ENCODE results near the gene RALGPS1.

Gene RALGPS1

DNA sequence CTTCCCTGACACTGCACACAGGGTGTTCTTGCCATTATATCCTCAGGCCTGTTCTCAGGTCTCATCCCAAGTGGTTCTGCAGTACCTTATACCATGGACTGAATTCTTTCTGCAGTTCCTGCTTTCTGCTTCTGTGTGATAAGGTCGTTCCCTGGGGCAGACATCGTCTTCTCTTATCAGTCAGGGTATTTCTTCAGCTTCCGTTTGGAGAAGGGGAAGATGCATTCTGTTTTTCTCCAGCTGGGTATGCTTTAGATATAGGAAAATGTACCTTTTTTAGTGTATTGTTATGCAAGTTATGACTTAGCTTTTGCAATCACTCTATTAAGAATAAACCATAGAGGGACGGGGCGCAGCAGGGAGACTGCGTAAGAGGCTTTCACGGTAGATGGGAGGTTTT, 31.1 kb downstream of the RALGPS1 start:
- H3K4ac ChIP-seq (ENCODE audit: low read depth, low read length), result no peak overlapping the region
- no peaks in the 10 kb centered on the region for H3K79me2 ChIP-seq (ENCODE audit: control insufficient read depth, insufficient read depth, low read length, poor library complexity)
- no peak overlapping the region for H3K4me2 ChIP-seq (ENCODE audit: low read length)
- peaks cover 1% of the 10 kb centered on the region for H3K79me1 ChIP-seq (ENCODE audit: low read length)
- no peak overlapping the region for H2BK12ac ChIP-seq (ENCODE audit: low read length)
- H3K27ac ChIP-seq (ENCODE audit: low read depth, low read length), result no peak overlapping the region
- no peak overlapping the region for H2BK5ac ChIP-seq (ENCODE audit: low read depth, low read length, poor library complexity)
- H4K8ac ChIP-seq (ENCODE audit: low read depth, low read length), result no peak overlapping the region
- no peak overlapping the region for H3K9ac ChIP-seq (ENCODE audit: low read length)
- no peak overlapping the region for H4K91ac ChIP-seq (ENCODE audit: low read depth, low read length)
- no peak overlapping the region for H2AFZ ChIP-seq (ENCODE audit: insufficient read depth, low read length, poor library complexity)
- no peaks in the 10 kb centered on the region for H3K9me3 ChIP-seq (ENCODE audit: insufficient read depth, low read depth, low read length)
- no peaks in the 10 kb centered on the region for H3K36me3 ChIP-seq (ENCODE audit: control insufficient read depth in 1 of 2, insufficient read depth in 2 of 2, low read length in 2 of 2)
- H3K14ac ChIP-seq (ENCODE audit: low read length), result peak overlapping the region; percentile 40
- no peaks in the 10 kb centered on the region for H3K27me3 ChIP-seq (ENCODE audit: insufficient read depth, low read length)
- H3K23ac ChIP-seq (ENCODE audit: low read length), result no peak overlapping the region
- no CpG with 5 or more reads among the region's 7 CpGs for WGBS (ENCODE audit: extremely low coverage, insufficient coverage, insufficient read length)
- H2BK120ac ChIP-seq (ENCODE audit: insufficient read depth, low read length, poor library complexity), result no peak overlapping the region
- peak; percentile 19 to 71 for DNase-seq
- H3K18ac ChIP-seq (ENCODE audit: low read length), result no peak overlapping the region
- no peak overlapping the region for H4K12ac ChIP-seq (ENCODE audit: low read depth, low read length)
- peaks cover 0 to 3% of the 10 kb centered on the region in 2 experiments for H3K4me1 ChIP-seq (ENCODE audit: control insufficient read depth in 1 of 2, insufficient read depth in 2 of 2, low read length in 2 of 2)
- no peak overlapping the region for H3K4me3 ChIP-seq (ENCODE audit: low read depth, low read length)
- H2AK5ac ChIP-seq (ENCODE audit: low read length), result no peak overlapping the region

DNA sequence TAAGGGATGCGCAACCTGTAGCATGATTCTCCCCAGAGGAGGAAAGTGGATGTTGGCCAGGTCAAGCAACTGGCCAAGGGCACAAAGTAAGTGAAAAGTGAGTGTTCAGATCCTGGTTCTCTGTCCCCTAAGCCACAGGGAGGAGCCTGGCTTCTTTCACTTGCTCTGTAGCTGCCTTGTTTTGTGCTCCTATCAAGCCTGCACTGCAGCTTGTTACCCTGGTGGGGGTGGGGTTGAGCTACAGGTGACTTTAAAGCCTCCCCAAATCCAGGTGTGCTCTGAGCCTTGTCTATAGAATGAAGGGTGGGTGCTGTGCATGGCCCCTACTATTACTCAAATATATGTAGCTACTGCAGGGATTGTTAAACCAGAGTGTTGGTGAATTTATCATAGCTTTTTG, 32.9 kb downstream of the RALGPS1 start:
- H3K79me1 ChIP-seq (ENCODE audit: low read length), result peaks cover 1% of the 10 kb centered on the region
- H4K8ac ChIP-seq (ENCODE audit: low read depth, low read length), result no peak overlapping the region
- no peak overlapping the region for H3K27ac ChIP-seq (ENCODE audit: low read depth, low read length)
- no peak overlapping the region for H4K12ac ChIP-seq (ENCODE audit: low read depth, low read length)
- H2AK5ac ChIP-seq (ENCODE audit: low read length), result no peak overlapping the region
- H4K91ac ChIP-seq (ENCODE audit: low read depth, low read length), result no peak overlapping the region
- no CpG with 5 or more reads among the region's 1 CpG for WGBS (ENCODE audit: extremely low coverage, insufficient coverage, insufficient read length)
- H3K79me2 ChIP-seq (ENCODE audit: control insufficient read depth, insufficient read depth, low read length, poor library complexity), result no peaks in the 10 kb centered on the region
- no peak overlapping the region for H3K4me2 ChIP-seq (ENCODE audit: low read length)
- H3K4me1 ChIP-seq (ENCODE audit: control insufficient read depth in 1 of 2, insufficient read depth in 2 of 2, low read length in 2 of 2), result peaks cover 0 to 3% of the 10 kb centered on the region in 2 experiments
- H2AFZ ChIP-seq (ENCODE audit: insufficient read depth, low read length, poor library complexity), result no peak overlapping the region
- H2BK5ac ChIP-seq (ENCODE audit: low read depth, low read length, poor library complexity), result no peak overlapping the region
- no peak overlapping the region for H3K9ac ChIP-seq (ENCODE audit: low read length)
- no peak overlapping the region for H2BK12ac ChIP-seq (ENCODE audit: low read length)
- H3K14ac ChIP-seq (ENCODE audit: low read length), result no peak overlapping the region
- H2BK120ac ChIP-seq (ENCODE audit: insufficient read depth, low read length, poor library complexity), result no peak overlapping the region
- no peak overlapping the region for H3K18ac ChIP-seq (ENCODE audit: low read length)
- no peaks in the 10 kb centered on the region for H3K27me3 ChIP-seq (ENCODE audit: insufficient read depth, low read length)
- DNase-seq, result no peak
- H3K23ac ChIP-seq (ENCODE audit: low read length), result no peak overlapping the region
- no peaks in the 10 kb centered on the region for H3K36me3 ChIP-seq (ENCODE audit: control insufficient read depth in 1 of 2, insufficient read depth in 2 of 2, low read length in 2 of 2)
- H3K4ac ChIP-seq (ENCODE audit: low read depth, low read length), result no peak overlapping the region
- H3K4me3 ChIP-seq (ENCODE audit: low read depth, low read length), result no peak overlapping the region
- H3K9me3 ChIP-seq (ENCODE audit: insufficient read depth, low read depth, low read length), result no peaks in the 10 kb centered on the region

DNA sequence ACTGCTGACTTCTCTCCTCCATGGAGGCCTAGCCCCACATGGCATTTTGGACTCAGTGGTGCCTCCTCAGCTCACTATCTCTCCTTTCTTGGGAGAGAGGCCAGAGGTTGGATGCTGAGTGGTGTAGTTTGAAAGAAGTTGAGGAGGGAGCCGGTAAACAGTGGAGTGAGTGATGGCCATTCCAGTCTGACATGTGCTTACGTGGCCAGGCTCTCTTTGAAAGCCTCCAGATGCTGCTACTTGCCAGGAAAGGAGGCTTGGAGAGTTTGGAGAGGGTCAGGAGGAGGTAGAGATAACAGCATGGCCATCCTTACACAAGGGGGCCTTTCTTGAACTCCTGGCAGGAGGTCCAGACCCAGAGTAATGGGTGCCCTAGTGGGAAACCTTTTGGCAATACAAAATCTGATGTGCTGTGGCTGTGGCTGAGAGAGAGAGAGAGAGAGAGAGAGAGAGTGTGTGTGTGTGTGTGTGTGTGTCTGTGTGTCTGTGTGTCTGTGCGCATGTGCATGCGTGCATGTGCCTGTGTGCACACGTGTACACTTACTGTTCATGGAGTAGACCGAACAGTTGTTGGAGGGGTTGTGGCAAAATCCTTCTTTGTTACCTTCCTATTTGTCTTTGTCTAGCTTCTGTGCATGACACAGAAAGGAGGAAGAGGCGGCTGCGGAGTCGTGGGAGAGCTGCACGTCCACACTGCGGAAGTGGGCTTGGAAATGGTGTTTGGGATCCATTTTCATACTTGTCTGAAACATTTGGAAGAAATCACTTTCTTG, 37.8 kb downstream of the RALGPS1 start:
- Histone ChIP-seq H2BK12ac (ENCODE audit: low read length) (no peak overlapping the region), H3K27me3 (ENCODE audit: insufficient read depth, low read length) (no peaks in the 10 kb centered on the region), H3K18ac (ENCODE audit: low read length) (no peak overlapping the region), H2BK120ac (ENCODE audit: insufficient read depth, low read length, poor library complexity) (no peak overlapping the region), H3K9ac (ENCODE audit: low read length) (no peak overlapping the region), H2AFZ (ENCODE audit: insufficient read depth, low read length, poor library complexity) (no peak overlapping the region), H3K4me2 (ENCODE audit: low read length) (no peak overlapping the region), H3K4me1 (ENCODE audit: control insufficient read depth in 1 of 2, insufficient read depth in 2 of 2, low read length in 2 of 2) (no peaks in the 10 kb centered on the region), H3K36me3 (ENCODE audit: control insufficient read depth in 1 of 2, insufficient read depth in 2 of 2, low read length in 2 of 2) (no peaks in the 10 kb centered on the region), H2BK5ac (ENCODE audit: low read depth, low read length, poor library complexity) (no peak overlapping the region), H3K4me3 (ENCODE audit: low read depth, low read length) (no peak overlapping the region), H3K14ac (ENCODE audit: low read length) (no peak overlapping the region), H4K8ac (ENCODE audit: low read depth, low read length) (no peak overlapping the region), H4K91ac (ENCODE audit: low read depth, low read length) (no peak overlapping the region), H3K9me3 (ENCODE audit: insufficient read depth, low read depth, low read length) (peaks cover 1% of the 10 kb centered on the region), H2AK5ac (ENCODE audit: low read length) (no peak overlapping the region), H3K79me1 (ENCODE audit: low read length) (no peaks in the 10 kb centered on the region), H3K27ac (ENCODE audit: low read depth, low read length) (no peak overlapping the region), H3K23ac (ENCODE audit: low read length) (no peak overlapping the region), H4K12ac (ENCODE audit: low read depth, low read length) (no peak overlapping the region), H3K4ac (ENCODE audit: low read depth, low read length) (no peak overlapping the region), H3K79me2 (ENCODE audit: control insufficient read depth, insufficient read depth, low read length, poor library complexity) (no peaks in the 10 kb centered on the region)
- no CpG with 5 or more reads among the region's 11 CpGs for WGBS (ENCODE audit: extremely low coverage, insufficient coverage, insufficient read length)
- no peak for DNase-seq

DNA sequence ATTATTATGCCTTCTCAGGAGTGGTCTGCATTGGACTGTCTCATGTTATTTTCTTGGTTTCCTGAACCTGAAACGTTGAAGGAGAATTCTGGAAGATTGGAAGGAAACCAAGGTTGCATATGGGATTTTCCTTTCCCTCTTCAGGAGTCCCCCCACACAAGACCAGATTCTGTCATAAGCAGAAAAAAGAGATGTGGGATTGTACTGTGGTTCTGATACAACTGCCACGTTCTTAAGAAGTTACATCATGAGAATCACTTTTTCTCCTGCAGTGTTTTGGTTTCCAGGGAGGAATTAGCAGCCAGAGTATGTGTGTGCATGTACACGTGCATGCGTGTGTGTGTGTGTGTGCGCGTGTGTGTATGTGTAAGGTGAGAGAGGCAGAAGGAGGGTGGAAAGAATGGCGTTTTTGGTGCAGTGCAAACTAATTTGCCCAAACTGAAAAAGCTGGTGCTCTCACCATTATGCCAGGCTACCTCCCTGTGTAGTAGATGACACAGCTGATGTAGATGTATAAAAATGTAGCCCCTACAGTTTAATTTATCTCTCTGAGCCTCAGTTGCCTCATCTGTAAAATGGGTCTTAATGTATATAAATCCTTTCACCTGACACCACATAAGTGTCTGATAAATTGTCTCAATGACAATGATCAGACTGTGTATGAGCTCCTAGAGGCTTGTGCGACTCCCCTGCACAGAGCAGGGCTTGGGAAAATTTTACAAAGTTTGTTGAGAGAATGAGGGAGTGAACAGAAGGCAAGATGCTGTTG, 38.6 kb downstream of the RALGPS1 start:
- H2BK12ac ChIP-seq (ENCODE audit: low read length), result no peak overlapping the region
- no CpG with 5 or more reads among the region's 8 CpGs for WGBS (ENCODE audit: extremely low coverage, insufficient coverage, insufficient read length)
- H2BK120ac ChIP-seq (ENCODE audit: insufficient read depth, low read length, poor library complexity), result no peak overlapping the region
- no peak for DNase-seq
- H3K79me1 ChIP-seq (ENCODE audit: low read length), result no peaks in the 10 kb centered on the region
- H2AFZ ChIP-seq (ENCODE audit: insufficient read depth, low read length, poor library complexity), result no peak overlapping the region
- H4K12ac ChIP-seq (ENCODE audit: low read depth, low read length), result no peak overlapping the region
- H4K8ac ChIP-seq (ENCODE audit: low read depth, low read length), result no peak overlapping the region
- no peak overlapping the region for H3K23ac ChIP-seq (ENCODE audit: low read length)
- H3K14ac ChIP-seq (ENCODE audit: low read length), result no peak overlapping the region
- H3K36me3 ChIP-seq (ENCODE audit: control insufficient read depth in 1 of 2, insufficient read depth in 2 of 2, low read length in 2 of 2), result no peaks in the 10 kb centered on the region
- H3K27me3 ChIP-seq (ENCODE audit: insufficient read depth, low read length), result no peaks in the 10 kb centered on the region
- no peak overlapping the region for H3K4ac ChIP-seq (ENCODE audit: low read depth, low read length)
- no peak overlapping the region for H2BK5ac ChIP-seq (ENCODE audit: low read depth, low read length, poor library complexity)
- H3K4me2 ChIP-seq (ENCODE audit: low read length), result no peak overlapping the region
- H3K4me1 ChIP-seq (ENCODE audit: control insufficient read depth in 1 of 2, insufficient read depth in 2 of 2, low read length in 2 of 2), result no peaks in the 10 kb centered on the region
- no peak overlapping the region for H3K27ac ChIP-seq (ENCODE audit: low read depth, low read length)
- no peak overlapping the region for H3K4me3 ChIP-seq (ENCODE audit: low read depth, low read length)
- H3K9me3 ChIP-seq (ENCODE audit: insufficient read depth, low read depth, low read length), result peaks cover 1% of the 10 kb centered on the region
- no peak overlapping the region for H3K9ac ChIP-seq (ENCODE audit: low read length)
- H2AK5ac ChIP-seq (ENCODE audit: low read length), result no peak overlapping the region
- H4K91ac ChIP-seq (ENCODE audit: low read depth, low read length), result no peak overlapping the region
- no peaks in the 10 kb centered on the region for H3K79me2 ChIP-seq (ENCODE audit: control insufficient read depth, insufficient read depth, low read length, poor library complexity)
- no peak overlapping the region for H3K18ac ChIP-seq (ENCODE audit: low read length)
